ENCODE results near the gene PARL. TPM values are rescaled to one million over a fixed set of nuclear protein-coding genes. Genes with fewer than 3 reads are reported as not detected.

The PARL gene
- total RNA-seq, 1 experiment from 2014 or later, result 69.7 TPM

GRCh38 chr3:183933160-183933559 lies 48.5 kb upstream of the PARL start (continued):
- TF ChIP-seq ZBTB33 (IDR thresholded peaks at IDR 0.05; ENCODE audit: extremely low read depth, insufficient replicate concordance, low read length), result no peak
- TF ChIP-seq JUND (IDR thresholded peaks at IDR 0.05), result no peak
- no peak for TF ChIP-seq RAD21 (IDR thresholded peaks at IDR 0.05; ENCODE audit: low read depth)
- TF ChIP-seq SP1 (IDR thresholded peaks at IDR 0.05; ENCODE audit: low read depth), result no peak
- TF ChIP-seq ZFX (IDR thresholded peaks at IDR 0.05), result no peak

- no TSS peak for BruUV-seq (replicated peaks)
- TF ChIP-seq YY1 (IDR thresholded peaks at IDR 0.05; ENCODE audit: extremely low read depth, insufficient replicate concordance, low read depth, low read length), result no peak
- no peak for TF ChIP-seq ZFX (IDR thresholded peaks at IDR 0.05)
- TF ChIP-seq ELF1 (IDR thresholded peaks at IDR 0.05; ENCODE audit: borderline replicate concordance, low read depth), result no peak
- no peak for TF ChIP-seq CEBPB (IDR thresholded peaks at IDR 0.05; ENCODE audit: low read depth)
- Histone ChIP-seq H2AFZ (ENCODE audit: low read depth, low read length, poor library complexity, severe bottlenecking) (no peak overlapping the region), H3K9me2 (ENCODE audit: insufficient read depth) (no peaks in the 10 kb centered on the region), H4K20me1 (ENCODE audit: insufficient read depth) (no peaks in the 10 kb centered on the region), H3K27me3 (ENCODE audit: insufficient read depth, low read length) (no peaks in the 10 kb centered on the region), H3K9ac (ENCODE audit: low read length) (no peak overlapping the region), H3K4me3 (replicated peaks in 1 of 2; ENCODE audit: low read depth in 1 of 2, low read length in 2 of 2) (no peak overlapping the region), H3K9me3 (ENCODE audit: control insufficient read depth in 1 of 2, insufficient read depth in 1 of 2, low read depth in 1 of 2, low read length in 2 of 2) (no peaks in the 10 kb centered on the region), H3K4me2 (ENCODE audit: low read length) (no peak overlapping the region), H3K4me1 (ENCODE audit: control insufficient read depth in 1 of 2, insufficient read depth in 2 of 2, low read length in 2 of 2) (no peaks in the 10 kb centered on the region), H3K36me3 (ENCODE audit: control insufficient read depth in 1 of 2, insufficient read depth in 2 of 2, low read length in 2 of 2) (no peaks in the 10 kb centered on the region; a peak in 1 of 4 replicates), H3K27ac (ENCODE audit: low read depth, low read length) (no peak overlapping the region), H3K79me2 (ENCODE audit: insufficient read depth, low read length) (no peaks in the 10 kb centered on the region)
- DNase-seq (ENCODE audit: low read depth, low spot score) (no peak), ATAC-seq (no peak)
- intact Hi-C loops (cut with micrococcal nuclease), result no loop called here
- ChIA-PET POLR2A (no interaction called here), CTCF (no interaction called here), RAD21 (ENCODE audit: low non-redundant PET in 1 of 2, low total read pairs in 2 of 2, uncharacterized antibody in 2 of 2, unreplicated experiment in 2 of 2) (no interaction called here)
Observed at GRCh38 chr3:183931881-183932280, 47.2 kb upstream of the PARL start.

All from HCT116 (cell line).